GM19324 (cell line): ENCODE results near the gene IL18.
"Not testable (repeated sequence)": the region's sequence is repeated elsewhere in the genome, so short reads cannot be mapped to it uniquely, and the experiment has no call there.

Source experiments
- ATAC-seq: cut with Tn5 transposase; IDR thresholded peaks from one replicate; pipeline ENCODE4 v1.9.1; 2021; ENCODE audit warnings: mild to moderate bottlenecking, moderate library complexity; ENCODE audit not compliant: unreplicated experiment, low FRiP score

IL18 gene

DNA sequence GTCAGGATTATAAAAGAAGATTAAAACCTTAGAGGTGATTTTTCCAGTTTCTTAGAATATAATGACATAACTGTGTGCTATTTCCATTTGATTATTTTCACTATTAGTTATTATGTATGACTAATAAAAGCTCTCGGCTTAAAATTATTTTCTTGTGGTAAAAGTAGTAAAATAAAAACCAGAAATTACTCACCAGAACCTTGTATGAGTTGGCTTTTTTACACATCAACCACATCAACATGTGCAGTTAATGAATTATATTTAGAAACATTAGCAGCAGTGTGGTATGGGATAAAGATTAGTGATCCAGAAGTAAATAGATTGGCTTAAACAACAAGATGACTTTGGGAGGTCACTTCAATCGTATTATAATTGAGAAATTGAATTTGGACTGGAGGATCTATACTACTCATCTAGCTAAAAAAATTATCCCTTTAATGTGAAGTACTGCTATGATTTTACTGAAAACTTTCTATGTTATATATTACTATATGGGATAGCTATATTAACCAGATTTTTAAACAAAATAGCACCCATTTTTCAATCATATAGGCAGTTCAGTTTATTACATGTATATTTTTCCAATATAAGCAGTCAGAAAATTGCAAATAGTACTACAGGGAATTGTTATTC is 8.6 kb upstream of the IL18 start:
- ATAC-seq: no peak

- no peak for ATAC-seq
Observed at GRCh38 chr11:112167145-112167544, 3.3 kb upstream of the IL18 start, which contains the start of gene TEX12. TSS of gene TEX12 (plus strand) at chr11:112167372. CDS start at chr11:112169269, 1,897 bp downstream.

DNA sequence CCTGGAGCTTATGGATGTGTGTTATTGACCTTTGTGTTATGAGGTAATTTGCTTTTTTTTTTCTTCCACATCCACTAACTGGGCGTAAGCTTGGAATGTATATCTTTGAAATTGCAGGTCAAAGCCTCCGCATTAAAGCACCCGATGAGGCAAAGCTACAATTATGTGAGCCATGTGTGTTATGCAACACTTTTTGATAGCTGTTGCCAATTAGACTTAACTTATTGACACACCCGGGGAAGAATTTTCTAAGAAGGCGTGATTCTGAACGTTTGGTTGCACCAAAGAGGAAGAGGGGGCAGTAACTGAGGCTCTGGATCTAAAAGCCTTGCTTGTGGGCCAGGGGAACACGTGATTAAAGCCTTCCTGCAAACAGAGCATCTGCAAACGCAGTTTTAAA is 2.7 kb upstream of the IL18 start:
- ATAC-seq: no peak

- no peak for ATAC-seq
Observed at GRCh38 chr11:112165049-112165448, 1.2 kb upstream of the IL18 start.

- ATAC-seq: no peak
Observed at GRCh38 chr11:112162761-112163546, 940 bp downstream of the IL18 start.

GRCh38 chr11:112162200-112162599 is 1.7 kb downstream of the IL18 start:
- not testable (repeated sequence) for ATAC-seq

DNA sequence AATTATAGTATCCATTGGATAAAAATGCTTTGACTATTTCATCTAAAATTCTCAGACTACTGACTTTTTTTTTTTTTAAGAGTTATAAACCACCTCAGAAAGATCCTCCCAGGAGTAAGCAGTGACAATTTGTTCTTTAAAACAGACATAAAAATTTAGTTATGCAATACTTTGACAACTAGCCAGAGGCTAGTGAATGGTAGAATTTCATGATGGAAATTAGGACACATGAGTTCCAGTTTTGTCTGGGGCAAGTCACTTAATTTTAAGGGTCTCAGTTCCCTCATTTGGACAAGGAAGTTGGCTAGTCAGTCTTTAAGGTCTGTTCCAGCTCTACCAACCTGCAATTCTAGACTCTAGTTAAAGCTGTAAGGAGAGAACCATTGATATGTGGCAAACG is 2.9 kb downstream of the IL18 start:
- ATAC-seq: no peak

GRCh38 chr11:112160091-112160848 is 3.6 kb downstream of the IL18 start:
- ATAC-seq: no peak

- no peak for ATAC-seq
Observed at GRCh38 chr11:112159098-112160065, 4.5 kb downstream of the IL18 start.

GRCh38 chr11:112156956-112157766 is 6.7 kb downstream of the IL18 start:
- ATAC-seq: no peak

DNA sequence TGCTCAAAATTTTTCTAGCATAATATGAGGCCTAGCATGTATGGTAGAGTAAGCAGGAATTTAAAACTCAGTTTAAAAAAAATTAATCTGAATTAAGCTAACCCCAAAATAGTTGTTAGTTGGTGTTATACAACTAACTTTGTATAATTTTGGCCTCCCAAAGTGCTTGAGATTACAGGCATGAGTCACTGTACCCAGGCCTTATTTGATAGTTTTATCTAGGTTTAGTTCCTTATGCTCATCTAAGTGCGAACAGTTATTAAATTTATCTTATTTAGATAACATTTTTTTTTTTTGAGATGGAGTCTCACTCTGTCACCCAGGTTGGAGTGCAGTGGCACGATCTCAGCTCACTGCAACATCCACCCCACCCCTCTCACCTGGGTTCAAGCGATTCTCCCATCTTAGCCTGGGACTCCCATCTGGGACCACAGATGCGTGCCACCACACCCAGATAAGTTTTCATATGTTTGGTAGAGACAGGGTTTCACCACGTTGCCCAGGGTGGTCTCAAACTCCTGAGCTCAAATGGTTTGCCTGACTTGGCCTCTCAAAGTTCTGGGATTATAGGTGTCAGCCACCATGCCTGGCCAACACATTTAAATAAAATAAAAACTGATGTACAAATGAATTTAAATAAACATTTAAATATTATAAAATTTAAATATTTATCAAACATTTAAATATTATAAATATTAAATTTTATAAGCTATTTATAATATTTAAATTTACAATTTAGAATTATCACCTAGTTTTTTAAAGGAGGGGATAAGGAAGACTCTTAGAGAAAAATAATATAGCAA is 7.5 kb downstream of the IL18 start:
- ATAC-seq: no peak

GRCh38 chr11:112150517-112150916 is 13.4 kb downstream of the IL18 start:
- no peak for ATAC-seq

DNA sequence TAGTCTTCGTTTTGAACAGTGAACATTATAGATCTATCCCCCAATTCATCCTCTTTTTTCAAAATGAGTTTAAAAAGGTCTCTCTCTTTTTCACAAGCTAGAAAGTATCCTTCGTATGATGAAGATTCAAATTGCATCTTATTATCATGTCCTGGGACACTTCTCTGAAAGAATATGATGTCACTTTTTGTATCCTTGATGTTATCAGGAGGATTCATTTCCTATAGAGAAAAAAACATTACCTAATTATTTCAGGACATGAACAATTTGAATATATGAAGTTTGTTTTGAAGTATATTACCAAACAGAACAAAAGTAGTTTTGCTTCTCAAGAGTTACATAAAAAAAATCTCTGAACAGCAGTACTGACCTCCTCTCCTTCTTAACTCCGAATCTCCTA is 20.3 kb downstream of the IL18 start:
- ATAC-seq: no peak

GRCh38 chr11:112134473-112134872 is 29.4 kb downstream of the IL18 start:
- no peak for ATAC-seq

GRCh38 chr11:112132737-112133136 is 31.2 kb downstream of the IL18 start:
- no peak for ATAC-seq

GRCh38 chr11:112129656-112130055 is 34.2 kb downstream of the IL18 start:
- ATAC-seq: no peak

- ATAC-seq: no peak
Observed at GRCh38 chr11:112128483-112129121, 35.3 kb downstream of the IL18 start.

- no peak for ATAC-seq
Observed at GRCh38 chr11:112127056-112127455, 36.8 kb downstream of the IL18 start.
